ENCODE measurements around the gene COL2A1.
"Not testable (repeated sequence)": the region's sequence is repeated elsewhere in the genome, so short reads cannot be mapped to it uniquely, and the experiment has no call there.

Gene COL2A1

DNA sequence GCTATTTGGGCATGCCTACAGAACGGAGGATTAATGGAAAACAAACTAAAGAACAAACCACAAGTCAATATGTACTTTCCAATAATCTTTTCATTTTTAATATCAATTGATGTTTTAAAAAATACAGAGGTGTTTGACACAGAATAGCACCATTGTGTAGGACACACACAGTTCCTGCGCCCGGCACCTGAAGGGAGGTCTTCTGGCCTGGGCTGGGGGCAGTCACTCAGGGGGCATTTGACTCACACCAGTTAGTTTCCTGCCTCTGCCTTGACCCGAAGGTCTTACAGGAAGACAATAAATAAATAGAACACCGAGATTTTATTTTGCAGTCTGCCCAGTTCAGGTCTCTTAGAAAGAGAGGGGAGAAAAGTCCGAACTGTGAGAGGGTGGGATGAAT, 31.4 kb downstream of the COL2A1 start:
- DNase-seq, result no peak

DNA sequence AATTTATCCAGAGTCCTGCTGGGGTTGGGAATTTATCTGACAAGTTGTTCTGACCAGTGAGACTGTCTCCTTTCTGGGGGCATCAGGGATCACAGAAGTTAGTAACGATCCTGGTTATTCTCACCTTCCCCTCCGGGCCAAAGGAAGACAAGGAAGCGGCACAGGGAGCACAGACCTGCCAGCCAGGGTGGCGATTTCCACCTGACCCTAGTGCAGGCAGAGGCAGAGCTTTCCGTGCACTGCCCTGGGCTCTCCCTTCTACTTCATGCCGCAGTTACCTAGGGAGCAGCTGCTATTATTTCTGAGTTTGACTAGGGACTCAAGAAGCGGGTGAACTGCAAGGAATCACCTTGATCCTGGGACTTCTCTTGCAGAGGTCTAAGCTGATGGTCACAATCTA, 33.4 kb downstream of the COL2A1 start:
- DNase-seq, result no peak

- no peak for DNase-seq
Measured at GRCh38 chr12:47969845-47970244, 34.4 kb downstream of the COL2A1 start.

GRCh38 chr12:47967461-47968321, 36.6 kb downstream of the COL2A1 start:
- DNase-seq, result no peak

- no peak for DNase-seq
Measured at GRCh38 chr12:47965581-47965980, 38.7 kb downstream of the COL2A1 start.

- DNase-seq, result no peak
Measured at GRCh38 chr12:47964106-47964728, 40.1 kb downstream of the COL2A1 start.

GRCh38 chr12:47963340-47964040, 40.8 kb downstream of the COL2A1 start, which contains the start of gene TMEM106C:
TMEM106C (plus strand) TSS chr12:47963596; CDS start chr12:47964237, 641 bp downstream.
- peak; percentile 69 for DNase-seq

DNA sequence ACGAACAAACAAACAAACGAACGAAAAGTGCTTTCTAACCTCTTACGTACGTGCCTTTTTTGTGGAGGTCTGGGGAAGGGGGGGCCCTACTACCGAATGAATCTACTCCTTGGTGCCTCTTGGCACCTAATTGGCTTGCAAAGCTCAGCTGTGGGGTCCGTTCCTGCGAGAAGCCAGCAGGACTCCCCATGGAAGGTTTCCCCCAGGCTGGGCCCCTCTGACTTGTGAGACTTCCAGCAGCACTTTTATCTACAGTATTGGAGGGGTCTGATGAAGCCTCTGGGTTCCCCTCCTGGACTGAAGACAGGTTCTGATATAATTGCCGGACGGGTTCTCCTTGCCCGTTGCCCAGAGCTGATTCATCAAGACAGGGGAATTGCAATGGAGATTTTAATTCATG, 42.1 kb downstream of the COL2A1 start:
- DNase-seq, result no peak

DNA sequence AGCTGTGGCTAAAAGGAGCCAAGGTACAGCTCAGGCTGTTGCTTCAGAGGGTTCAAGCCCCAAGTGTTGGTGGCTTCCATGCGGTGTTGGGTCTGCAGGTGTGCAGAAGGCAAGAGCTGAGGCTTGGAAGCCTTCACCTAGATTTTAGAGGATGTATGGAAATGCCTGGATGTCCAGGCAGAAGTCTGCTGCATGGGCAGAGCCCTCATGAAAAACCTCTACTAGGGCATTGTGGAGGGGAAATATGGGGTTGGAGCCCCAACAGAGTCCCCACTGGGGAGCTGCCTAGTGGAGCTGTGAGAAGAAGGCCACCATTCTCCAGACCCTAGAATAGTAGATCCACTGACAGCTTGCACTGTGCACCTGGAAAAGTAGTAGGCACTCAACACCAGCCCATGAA, 46.6 kb downstream of the COL2A1 start:
- DNase-seq, result not testable (repeated sequence)

DNA sequence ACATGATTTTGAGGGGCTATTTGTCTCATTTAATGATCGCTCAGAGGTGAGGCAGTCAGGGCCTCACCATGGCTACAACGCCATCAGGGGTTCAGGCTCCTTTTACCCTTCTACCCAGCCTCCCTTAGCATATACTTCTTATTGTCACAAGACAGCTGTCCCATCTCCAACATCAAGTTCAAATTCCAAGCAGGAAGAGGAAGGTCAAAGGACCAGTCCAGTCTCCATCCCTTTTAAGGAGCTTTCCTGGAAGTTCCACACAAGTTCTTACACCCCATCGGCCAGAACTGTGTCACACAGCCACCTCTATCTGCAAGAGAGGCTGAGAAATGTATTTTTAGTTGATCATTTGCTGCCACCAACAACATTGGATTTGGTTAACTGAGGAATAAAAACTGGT, 49.2 kb downstream of the COL2A1 start:
- DNase-seq, result no peak

DNA sequence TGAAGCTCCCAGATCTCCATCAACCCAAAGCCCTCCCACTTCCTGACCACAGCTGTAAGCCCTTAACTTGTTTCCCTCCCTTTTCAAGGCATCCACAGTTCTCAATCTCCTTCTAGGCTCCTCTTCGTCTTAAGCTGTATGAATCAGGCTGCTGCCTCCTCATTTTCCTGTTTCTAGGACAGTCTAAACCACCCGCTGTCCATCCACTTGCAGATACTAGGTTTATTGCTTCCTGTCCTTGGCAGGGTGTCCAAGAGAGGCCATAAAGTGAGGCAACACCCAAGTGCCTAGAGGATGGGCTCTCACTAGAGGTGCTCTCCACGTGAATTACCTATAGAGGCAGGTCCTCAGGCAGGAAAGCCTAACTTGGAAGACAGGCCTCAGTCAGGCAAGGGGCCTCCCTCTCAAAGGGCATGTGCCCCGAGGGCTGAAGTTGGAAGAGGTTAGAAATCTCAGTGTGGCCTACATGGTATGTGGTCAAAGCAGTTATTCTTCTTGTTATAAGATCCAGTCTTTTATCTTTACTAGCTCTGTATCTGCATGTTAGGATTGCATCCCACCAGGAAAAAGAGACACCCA, 49.7 kb downstream of the COL2A1 start:
- no peak for DNase-seq

- DNase-seq, result no peak
Measured at GRCh38 chr12:47954058-47954457, 50.2 kb downstream of the COL2A1 start.

GRCh38 chr12:47950856-47951468, 53.3 kb downstream of the COL2A1 start:
- DNase-seq, result no peak

GRCh38 chr12:47949441-47950341, 54.6 kb downstream of the COL2A1 start:
- DNase-seq, result no peak

GRCh38 chr12:47947341-47947740, 56.9 kb downstream of the COL2A1 start:
- DNase-seq, result no peak

DNA sequence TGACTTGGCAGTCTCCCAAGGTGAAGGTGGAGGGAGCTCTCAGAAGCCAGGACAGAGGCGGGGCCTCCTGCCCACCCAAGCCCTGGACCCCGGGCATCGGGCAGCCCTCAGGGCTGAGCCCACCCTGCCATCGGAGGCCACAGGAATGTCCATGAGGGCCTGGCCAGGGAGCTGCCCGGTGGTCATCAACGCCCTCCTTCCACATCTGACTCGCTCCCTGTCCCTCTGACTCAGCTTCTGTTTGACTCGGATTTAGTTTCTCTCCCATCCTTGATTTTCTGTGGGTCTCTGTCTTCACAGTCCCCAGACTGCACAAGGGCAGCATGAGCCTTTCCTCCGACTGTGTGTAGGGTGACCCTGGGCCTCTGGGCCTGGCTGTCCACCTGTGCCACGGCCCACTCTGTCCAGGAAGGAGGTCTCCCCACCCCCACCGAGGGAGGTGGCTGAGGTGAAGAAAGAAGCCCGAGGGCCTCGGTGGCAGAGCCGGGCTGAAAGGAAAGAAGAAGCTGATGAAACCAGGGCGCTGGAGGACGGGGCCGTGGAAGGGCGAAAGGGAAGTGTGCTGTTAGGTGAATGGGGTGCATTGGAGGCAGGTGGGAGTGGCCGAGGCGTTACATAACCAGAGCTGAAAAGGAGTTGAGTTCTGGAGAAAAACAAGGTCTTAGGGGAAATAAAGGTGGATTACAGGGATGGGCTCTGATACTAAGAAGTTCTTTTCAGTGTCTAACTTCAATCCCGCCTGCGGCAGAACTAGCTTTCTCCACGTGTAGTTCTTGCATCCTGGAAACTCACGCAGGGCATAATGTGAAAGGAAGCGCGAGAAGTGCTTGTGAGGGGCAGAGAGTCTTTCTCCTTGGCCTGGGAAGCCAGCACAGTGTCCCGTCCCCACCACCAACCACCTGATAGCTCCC, 57.6 kb downstream of the COL2A1 start:
- DNase-seq, result no peak

GRCh38 chr12:47945341-47945728, 58.9 kb downstream of the COL2A1 start:
- no peak for DNase-seq

DNA sequence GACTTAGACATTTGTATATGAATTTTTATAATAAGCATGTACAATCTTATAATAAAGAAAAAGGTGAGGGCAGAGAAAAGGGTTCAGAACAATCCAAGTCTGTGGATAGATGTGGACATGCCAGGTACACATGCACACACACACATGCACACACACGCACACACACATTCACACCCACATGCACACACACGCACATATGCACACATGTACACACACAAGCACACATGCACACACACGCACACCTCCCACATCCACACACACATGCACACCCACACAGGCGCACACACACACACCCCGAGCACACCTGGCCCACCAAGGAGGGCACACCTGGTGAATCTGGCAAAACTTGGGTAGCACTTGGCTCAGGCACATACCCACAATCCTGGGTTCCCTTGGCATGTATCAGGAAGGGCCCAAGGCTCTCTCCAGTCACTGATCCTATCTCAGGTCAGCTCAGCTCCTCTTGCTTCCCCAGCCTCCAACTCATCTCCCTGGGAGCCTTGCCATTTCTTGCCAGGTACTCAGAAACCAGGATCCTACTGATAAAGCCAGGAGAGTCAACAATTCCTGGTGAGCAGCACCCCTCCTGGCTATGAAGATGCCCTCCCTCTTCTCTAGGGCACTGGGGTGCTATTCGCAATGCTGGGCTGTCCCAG, 59.5 kb downstream of the COL2A1 start:
- no peak for DNase-seq

DNA sequence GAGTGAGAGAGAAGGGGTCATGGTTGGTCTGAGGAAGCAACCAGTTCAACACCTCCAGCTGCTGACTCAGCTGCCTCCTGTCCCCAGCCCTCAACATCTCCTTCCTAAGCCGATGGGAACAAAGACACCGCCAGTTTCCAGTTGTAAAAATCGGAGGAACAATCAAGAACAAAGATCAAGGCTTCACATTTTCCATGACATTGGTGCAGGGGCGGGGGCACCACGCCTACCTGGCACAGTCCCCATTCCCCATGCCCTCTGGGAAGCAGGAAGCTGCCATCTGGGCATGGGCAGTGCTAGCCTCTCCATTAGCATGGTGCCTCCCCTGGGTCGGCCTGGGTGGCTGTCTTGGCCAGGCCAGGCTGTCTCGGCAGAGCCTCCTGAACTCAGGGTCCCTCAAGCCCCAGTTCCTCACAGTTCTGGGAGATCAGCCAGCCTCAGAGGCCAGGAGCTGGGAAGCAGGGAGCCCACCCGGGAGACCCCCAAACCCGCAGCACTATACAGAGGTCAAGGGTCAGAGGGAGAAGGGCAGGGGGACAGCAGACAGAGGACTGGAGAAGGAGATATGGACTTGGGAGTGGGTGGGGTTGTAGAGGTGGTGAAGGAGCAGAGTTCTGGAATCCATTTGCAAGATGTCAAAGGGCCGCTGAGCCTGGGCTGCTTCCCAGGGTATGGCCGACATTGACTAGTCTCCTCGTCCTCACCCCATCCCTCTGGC, 60.5 kb downstream of the COL2A1 start:
- no peak for DNase-seq

Measured in amniotic stem cell (primary cell).